ENCODE measurements around the gene PTX4. TPM values are rescaled to one million over a fixed set of nuclear protein-coding genes. Genes with fewer than 3 reads are reported as not detected.

Gene PTX4
- total and polyA plus RNA-seq, 2 experiments from 2014 or later: not detected

DNA sequence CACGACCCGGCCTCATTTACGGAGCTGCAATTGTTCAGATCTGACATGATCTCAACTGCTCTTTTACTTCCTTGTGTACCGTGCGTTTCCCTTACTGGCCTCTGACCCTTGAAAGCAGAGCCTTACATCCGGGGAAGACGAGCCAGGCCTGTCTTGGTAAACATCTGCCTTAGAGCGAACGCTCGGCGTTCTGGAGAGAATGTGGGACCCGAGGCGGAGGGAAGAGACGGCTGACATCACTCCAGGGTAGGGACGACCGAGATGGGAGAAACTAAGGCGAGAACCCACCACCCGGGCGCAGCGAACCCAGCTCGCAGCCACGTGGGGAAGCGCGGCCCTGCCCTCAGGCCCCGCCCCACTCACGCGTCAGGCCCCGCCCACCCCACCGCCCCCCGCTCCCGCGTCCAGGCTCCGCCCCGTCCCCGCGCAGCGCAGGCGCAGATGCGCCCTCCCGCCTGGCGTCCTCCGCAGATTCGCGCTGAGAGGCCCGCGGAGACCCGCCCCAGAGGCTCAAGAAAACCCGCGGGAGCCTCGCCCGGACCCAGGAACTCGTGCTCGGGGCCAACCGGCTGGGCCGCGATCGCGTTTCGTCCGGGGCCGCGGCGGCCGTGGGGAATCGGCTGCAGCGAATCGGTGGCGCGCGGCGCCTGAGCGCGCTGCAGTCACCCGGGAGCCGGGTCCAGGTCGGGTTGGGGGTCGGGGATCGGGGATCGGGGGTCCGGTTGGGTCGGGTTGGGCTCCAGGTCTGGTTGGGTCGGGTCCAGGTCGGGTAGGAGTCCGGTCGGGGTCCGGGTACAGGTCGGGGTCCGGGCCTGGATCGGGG is 4.4 kb upstream of the PTX4 start, which contains the start of gene TELO2:
TELO2 (plus strand) TSS at position 438 of the 823 bp plus-strand sequence. CDS start 922 bp downstream, outside the sequence.
- Mint-ChIP-seq H3K4me1 (peaks cover 6% of the 10 kb centered on the region; the same call in 2 of the 3 replicates), H3K4me3 (peak within 1 kb of the TSS; percentile 90)

More for the DNA sequence above, 4.4 kb upstream of the PTX4 start, which contains the start of gene TELO2:
- H3K79me2 ChIP-seq (replicated peaks; ENCODE audit: insufficient read depth): peaks cover 3% of the 10 kb centered on the region; the same call in 1 of the 2 replicates
- peaks cover 23% of the 10 kb centered on the region for H3K36me3 Mint-ChIP-seq (ENCODE audit: low read depth)
- peak within 1 kb of the TSS; percentile 85 for H3K4me3 ChIP-seq
- H3K36me3 ChIP-seq (ENCODE audit: insufficient read depth): no peaks in the 10 kb centered on the region
- peak; percentile 67 for ATAC-seq
- peak within 1 kb of the TSS; percentile 92 for H3K27ac ChIP-seq (ENCODE audit: low read depth)
- H3F3A ChIP-seq (replicated peaks; ENCODE audit: low read depth): 0 out of 2 replicates have a peak, but pooled peaks cover 6% of the 10 kb centered on the region
- peak within 1 kb of the TSS; percentile 99 for H2AFZ ChIP-seq
- TF ChIP-seq, protein P1, sequence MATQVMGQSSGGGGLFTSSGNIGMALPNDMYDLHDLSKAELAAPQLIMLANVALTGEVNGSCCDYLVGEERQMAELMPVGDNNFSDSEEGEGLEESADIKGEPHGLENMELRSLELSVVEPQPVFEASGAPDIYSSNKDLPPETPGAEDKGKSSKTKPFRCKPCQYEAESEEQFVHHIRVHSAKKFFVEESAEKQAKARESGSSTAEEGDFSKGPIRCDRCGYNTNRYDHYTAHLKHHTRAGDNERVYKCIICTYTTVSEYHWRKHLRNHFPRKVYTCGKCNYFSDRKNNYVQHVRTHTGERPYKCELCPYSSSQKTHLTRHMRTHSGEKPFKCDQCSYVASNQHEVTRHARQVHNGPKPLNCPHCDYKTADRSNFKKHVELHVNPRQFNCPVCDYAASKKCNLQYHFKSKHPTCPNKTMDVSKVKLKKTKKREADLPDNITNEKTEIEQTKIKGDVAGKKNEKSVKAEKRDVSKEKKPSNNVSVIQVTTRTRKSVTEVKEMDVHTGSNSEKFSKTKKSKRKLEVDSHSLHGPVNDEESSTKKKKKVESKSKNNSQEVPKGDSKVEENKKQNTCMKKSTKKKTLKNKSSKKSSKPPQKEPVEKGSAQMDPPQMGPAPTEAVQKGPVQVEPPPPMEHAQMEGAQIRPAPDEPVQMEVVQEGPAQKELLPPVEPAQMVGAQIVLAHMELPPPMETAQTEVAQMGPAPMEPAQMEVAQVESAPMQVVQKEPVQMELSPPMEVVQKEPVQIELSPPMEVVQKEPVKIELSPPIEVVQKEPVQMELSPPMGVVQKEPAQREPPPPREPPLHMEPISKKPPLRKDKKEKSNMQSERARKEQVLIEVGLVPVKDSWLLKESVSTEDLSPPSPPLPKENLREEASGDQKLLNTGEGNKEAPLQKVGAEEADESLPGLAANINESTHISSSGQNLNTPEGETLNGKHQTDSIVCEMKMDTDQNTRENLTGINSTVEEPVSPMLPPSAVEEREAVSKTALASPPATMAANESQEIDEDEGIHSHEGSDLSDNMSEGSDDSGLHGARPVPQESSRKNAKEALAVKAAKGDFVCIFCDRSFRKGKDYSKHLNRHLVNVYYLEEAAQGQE (IDR thresholded peaks at IDR 0.05; ENCODE audit: unreplicated experiment): no peak
- TF ChIP-seq, protein P2, sequence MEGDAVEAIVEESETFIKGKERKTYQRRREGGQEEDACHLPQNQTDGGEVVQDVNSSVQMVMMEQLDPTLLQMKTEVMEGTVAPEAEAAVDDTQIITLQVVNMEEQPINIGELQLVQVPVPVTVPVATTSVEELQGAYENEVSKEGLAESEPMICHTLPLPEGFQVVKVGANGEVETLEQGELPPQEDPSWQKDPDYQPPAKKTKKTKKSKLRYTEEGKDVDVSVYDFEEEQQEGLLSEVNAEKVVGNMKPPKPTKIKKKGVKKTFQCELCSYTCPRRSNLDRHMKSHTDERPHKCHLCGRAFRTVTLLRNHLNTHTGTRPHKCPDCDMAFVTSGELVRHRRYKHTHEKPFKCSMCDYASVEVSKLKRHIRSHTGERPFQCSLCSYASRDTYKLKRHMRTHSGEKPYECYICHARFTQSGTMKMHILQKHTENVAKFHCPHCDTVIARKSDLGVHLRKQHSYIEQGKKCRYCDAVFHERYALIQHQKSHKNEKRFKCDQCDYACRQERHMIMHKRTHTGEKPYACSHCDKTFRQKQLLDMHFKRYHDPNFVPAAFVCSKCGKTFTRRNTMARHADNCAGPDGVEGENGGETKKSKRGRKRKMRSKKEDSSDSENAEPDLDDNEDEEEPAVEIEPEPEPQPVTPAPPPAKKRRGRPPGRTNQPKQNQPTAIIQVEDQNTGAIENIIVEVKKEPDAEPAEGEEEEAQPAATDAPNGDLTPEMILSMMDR (conservative IDR thresholded peaks at IDR 0.05; ENCODE audit: low read depth in 2 of 2): no peak
- no peak for TF ChIP-seq NANOG (IDR thresholded peaks at IDR 0.05; ENCODE audit: borderline replicate concordance)
- TF ChIP-seq STAT1 (IDR thresholded peaks at IDR 0.05; ENCODE audit: unreplicated experiment): no peak
- TF ChIP-seq, protein P3, sequence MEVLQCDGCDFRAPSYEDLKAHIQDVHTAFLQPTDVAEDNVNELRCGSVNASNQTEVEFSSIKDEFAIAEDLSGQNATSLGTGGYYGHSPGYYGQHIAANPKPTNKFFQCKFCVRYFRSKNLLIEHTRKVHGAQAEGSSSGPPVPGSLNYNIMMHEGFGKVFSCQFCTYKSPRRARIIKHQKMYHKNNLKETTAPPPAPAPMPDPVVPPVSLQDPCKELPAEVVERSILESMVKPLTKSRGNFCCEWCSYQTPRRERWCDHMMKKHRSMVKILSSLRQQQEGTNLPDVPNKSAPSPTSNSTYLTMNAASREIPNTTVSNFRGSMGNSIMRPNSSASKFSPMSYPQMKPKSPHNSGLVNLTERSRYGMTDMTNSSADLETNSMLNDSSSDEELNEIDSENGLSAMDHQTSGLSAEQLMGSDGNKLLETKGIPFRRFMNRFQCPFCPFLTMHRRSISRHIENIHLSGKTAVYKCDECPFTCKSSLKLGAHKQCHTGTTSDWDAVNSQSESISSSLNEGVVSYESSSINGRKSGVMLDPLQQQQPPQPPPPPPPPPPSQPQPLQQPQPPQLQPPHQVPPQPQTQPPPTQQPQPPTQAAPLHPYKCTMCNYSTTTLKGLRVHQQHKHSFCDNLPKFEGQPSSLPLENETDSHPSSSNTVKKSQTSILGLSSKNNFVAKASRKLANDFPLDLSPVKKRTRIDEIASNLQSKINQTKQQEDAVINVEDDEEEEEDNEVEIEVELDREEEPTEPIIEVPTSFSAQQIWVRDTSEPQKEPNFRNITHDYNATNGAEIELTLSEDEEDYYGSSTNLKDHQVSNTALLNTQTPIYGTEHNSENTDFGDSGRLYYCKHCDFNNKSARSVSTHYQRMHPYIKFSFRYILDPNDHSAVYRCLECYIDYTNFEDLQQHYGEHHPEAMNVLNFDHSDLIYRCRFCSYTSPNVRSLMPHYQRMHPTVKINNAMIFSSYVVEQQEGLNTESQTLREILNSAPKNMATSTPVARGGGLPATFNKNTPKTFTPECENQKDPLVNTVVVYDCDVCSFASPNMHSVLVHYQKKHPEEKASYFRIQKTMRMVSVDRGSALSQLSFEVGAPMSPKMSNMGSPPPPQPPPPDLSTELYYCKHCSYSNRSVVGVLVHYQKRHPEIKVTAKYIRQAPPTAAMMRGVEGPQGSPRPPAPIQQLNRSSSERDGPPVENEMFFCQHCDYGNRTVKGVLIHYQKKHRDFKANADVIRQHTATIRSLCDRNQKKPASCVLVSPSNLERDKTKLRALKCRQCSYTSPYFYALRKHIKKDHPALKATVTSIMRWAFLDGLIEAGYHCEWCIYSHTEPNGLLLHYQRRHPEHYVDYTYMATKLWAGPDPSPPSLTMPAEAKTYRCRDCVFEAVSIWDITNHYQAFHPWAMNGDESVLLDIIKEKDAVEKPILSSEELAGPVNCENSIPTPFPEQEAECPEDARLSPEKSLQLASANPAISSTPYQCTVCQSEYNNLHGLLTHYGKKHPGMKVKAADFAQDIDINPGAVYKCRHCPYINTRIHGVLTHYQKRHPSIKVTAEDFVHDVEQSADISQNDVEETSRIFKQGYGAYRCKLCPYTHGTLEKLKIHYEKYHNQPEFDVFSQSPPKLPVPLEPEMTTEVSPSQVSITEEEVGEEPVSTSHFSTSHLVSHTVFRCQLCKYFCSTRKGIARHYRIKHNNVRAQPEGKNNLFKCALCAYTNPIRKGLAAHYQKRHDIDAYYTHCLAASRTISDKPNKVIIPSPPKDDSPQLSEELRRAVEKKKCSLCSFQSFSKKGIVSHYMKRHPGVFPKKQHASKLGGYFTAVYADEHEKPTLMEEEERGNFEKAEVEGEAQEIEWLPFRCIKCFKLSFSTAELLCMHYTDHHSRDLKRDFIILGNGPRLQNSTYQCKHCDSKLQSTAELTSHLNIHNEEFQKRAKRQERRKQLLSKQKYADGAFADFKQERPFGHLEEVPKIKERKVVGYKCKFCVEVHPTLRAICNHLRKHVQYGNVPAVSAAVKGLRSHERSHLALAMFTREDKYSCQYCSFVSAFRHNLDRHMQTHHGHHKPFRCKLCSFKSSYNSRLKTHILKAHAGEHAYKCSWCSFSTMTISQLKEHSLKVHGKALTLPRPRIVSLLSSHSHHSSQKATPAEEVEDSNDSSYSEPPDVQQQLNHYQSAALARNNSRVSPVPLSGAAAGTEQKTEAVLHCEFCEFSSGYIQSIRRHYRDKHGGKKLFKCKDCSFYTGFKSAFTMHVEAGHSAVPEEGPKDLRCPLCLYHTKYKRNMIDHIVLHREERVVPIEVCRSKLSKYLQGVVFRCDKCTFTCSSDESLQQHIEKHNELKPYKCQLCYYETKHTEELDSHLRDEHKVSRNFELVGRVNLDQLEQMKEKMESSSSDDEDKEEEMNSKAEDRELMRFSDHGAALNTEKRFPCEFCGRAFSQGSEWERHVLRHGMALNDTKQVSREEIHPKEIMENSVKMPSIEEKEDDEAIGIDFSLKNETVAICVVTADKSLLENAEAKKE (CRISPR knock-in tag; IDR thresholded peaks at IDR 0.05): no peak
- TF ChIP-seq JUNB (IDR thresholded peaks at IDR 0.05; ENCODE audit: unreplicated experiment): no peak
- peak; percentile 10; the same call in 1 of the 2 replicates for TF ChIP-seq CREB1 (CRISPR knock-in tag; IDR thresholded peaks at IDR 0.05; ENCODE audit: low read depth)
- no peak for TF ChIP-seq ZNF331 (CRISPR knock-in tag; IDR thresholded peaks at IDR 0.05; ENCODE audit: low read depth)
- TF ChIP-seq, protein P4, sequence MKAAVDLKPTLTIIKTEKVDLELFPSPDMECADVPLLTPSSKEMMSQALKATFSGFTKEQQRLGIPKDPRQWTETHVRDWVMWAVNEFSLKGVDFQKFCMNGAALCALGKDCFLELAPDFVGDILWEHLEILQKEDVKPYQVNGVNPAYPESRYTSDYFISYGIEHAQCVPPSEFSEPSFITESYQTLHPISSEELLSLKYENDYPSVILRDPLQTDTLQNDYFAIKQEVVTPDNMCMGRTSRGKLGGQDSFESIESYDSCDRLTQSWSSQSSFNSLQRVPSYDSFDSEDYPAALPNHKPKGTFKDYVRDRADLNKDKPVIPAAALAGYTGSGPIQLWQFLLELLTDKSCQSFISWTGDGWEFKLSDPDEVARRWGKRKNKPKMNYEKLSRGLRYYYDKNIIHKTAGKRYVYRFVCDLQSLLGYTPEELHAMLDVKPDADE (IDR thresholded peaks at IDR 0.05): no peak
- no peak for TF ChIP-seq EZH2 (IDR thresholded peaks at IDR 0.05; ENCODE audit: low read depth, unreplicated experiment)
- TF ChIP-seq POLR2AphosphoS5 (IDR thresholded peaks at IDR 0.05; ENCODE audit: low read depth): peak; percentile 72
- TF ChIP-seq EZH2phosphoT487 (IDR thresholded peaks at IDR 0.05; ENCODE audit: unreplicated experiment): no peak
- H3K9me2 ChIP-seq (ENCODE audit: insufficient read depth): no peaks in the 10 kb centered on the region
- peak within 1 kb of the TSS; percentile 98 for H3K27ac Mint-ChIP-seq
- peak within 1 kb of the TSS; percentile 88 for H3K4me2 ChIP-seq
- no peaks in the 10 kb centered on the region for H3K9me3 Mint-ChIP-seq
- peak; percentile 82 for DNase-seq (ENCODE audit: low spot score)
- H4K20me1 ChIP-seq (replicated peaks; ENCODE audit: insufficient read depth): no peaks in the 10 kb centered on the region
- peaks cover 8% of the 10 kb centered on the region for H3K27me3 Mint-ChIP-seq (ENCODE audit: insufficient read depth, low read depth, poor library complexity)
- H3K4me1 ChIP-seq (ENCODE audit: insufficient read depth): 0 out of 2 replicates have a peak, but pooled peaks cover 4% of the 10 kb centered on the region
- H3K27me3 ChIP-seq (ENCODE audit: insufficient read depth): no peaks in the 10 kb centered on the region
